ENCODE measurements around the gene APBA2. TPM values are rescaled to one million over a fixed set of nuclear protein-coding genes. Genes with fewer than 3 reads are reported as not detected.

The APBA2 gene
- total and polyA plus RNA-seq, 2 of the 13 experiments (the other 11 are each of a cell fraction or from before 2014, with no cell fraction given) = 0.62 to 2.3 TPM

GRCh38 chr15:28901587-28901980, 15.8 kb downstream of the APBA2 start:
- ChIA-PET CTCF (ENCODE audit: low intra/inter-chr PET ratio, low total read pairs) (no interaction called here), POLR2A (no interaction called here)
- no peak for FAIRE-seq
- BruUV-seq (replicated peaks) = no TSS peak
- no peaks in the 10 kb centered on the region for H4K20me1 ChIP-seq (ENCODE audit: insufficient read depth, low read length)
- no peak overlapping the region for H3K4me3 ChIP-seq (replicated peaks in 1 of 3; ENCODE audit: insufficient read depth in 1 of 3, low read depth in 2 of 3, low read length in 3 of 3)
- H3K36me3 ChIP-seq (replicated peaks in 1 of 2; ENCODE audit: control insufficient read depth in 1 of 2, insufficient read depth in 2 of 2, low read length in 2 of 2) = no peaks in the 10 kb centered on the region
- no peak for DNase-seq (ENCODE audit: low spot score)
- 5% methylated on average over 3 of the region's 7 CpGs for WGBS (ENCODE audit: low lambda C conversion rate)
- no peak for TF ChIP-seq SOX5 (CRISPR knock-in tag; IDR thresholded peaks at IDR 0.05; ENCODE audit: borderline replicate concordance)
- no peak for TF ChIP-seq KDM3A (CRISPR knock-in tag; IDR thresholded peaks at IDR 0.05; ENCODE audit: low read depth)
- no peak for TF ChIP-seq ATM (IDR thresholded peaks at IDR 0.05; ENCODE audit: borderline replicate concordance)
- TF ChIP-seq ARNT (IDR thresholded peaks at IDR 0.05) = no peak
- no peak for ATAC-seq
- no peak overlapping the region for H3K9ac ChIP-seq (ENCODE audit: insufficient read depth, low read depth, low read length)
- in situ Hi-C loops (cut with HindIII; ENCODE audit: extremely low pct_ligation_motif_present, low pct_unique_long_range_greater_than_20kb) (no loop called here), intact Hi-C loops (cut with micrococcal nuclease; ENCODE audit: unreplicated experiment) (no loop called here)
- H2AFZ ChIP-seq (ENCODE audit: low read length) = no peak overlapping the region
- no peaks in the 10 kb centered on the region for H3K79me2 ChIP-seq (ENCODE audit: insufficient read depth, low read length)
- 0 out of 5 replicates have a peak, but pooled peaks cover 0 to 3% of the 10 kb centered on the region in 2 experiments for H3K27me3 ChIP-seq (ENCODE audit: control insufficient read depth in 1 of 2, insufficient read depth in 2 of 2, low read length in 2 of 2)
- H3K4me2 ChIP-seq (ENCODE audit: low read depth, low read length) = no peak overlapping the region
- no peak overlapping the region for H3K27ac ChIP-seq (ENCODE audit: extremely low read length, insufficient read depth, low read length)
- no peaks in the 10 kb centered on the region for H3K9me3 ChIP-seq (ENCODE audit: low read length)
- H3K4me1 ChIP-seq (ENCODE audit: insufficient read depth, low read length) = no peaks in the 10 kb centered on the region

GRCh38 chr15:28901987-28902745, 16.4 kb downstream of the APBA2 start:
- no peak for FAIRE-seq
- 0 out of 5 replicates have a peak, but pooled peaks cover 0 to 3% of the 10 kb centered on the region in 2 experiments for H3K27me3 ChIP-seq (ENCODE audit: control insufficient read depth in 1 of 2, insufficient read depth in 2 of 2, low read length in 2 of 2)
- in situ Hi-C loops (cut with HindIII; ENCODE audit: extremely low pct_ligation_motif_present, low pct_unique_long_range_greater_than_20kb) = no loop called here
- no peak overlapping the region for H2AFZ ChIP-seq (ENCODE audit: low read length)
- peak; percentile 44; the same call in 2 of the 3 replicates for ATAC-seq
- no TSS peak for BruUV-seq (replicated peaks)
- TF ChIP-seq HOXA3 (CRISPR knock-in tag; IDR thresholded peaks at IDR 0.05) = no peak
- no peak for TF ChIP-seq KDM1A (CRISPR knock-in tag; IDR thresholded peaks at IDR 0.05)
- no peak for TF ChIP-seq ZNF136 (CRISPR knock-in tag; IDR thresholded peaks at IDR 0.05; ENCODE audit: low read depth)
- TF ChIP-seq CTCF (CRISPR knock-in tag; IDR thresholded peaks at IDR 0.05) = 0 out of 2 replicates have a peak, but pooled peaks have one; percentile 14
- no peak for DNase-seq (ENCODE audit: low spot score)
- WGBS (ENCODE audit: low lambda C conversion rate) = 67% methylated on average over 13 of the region's 14 CpGs
- no peaks in the 10 kb centered on the region for H3K36me3 ChIP-seq (replicated peaks in 1 of 2; ENCODE audit: control insufficient read depth in 1 of 2, insufficient read depth in 2 of 2, low read length in 2 of 2)
- H3K9me3 ChIP-seq (ENCODE audit: low read length) = no peaks in the 10 kb centered on the region
- no peak overlapping the region for H3K4me2 ChIP-seq (ENCODE audit: low read depth, low read length)
- no peak overlapping the region for H3K27ac ChIP-seq (ENCODE audit: extremely low read length, insufficient read depth, low read length)
- no peaks in the 10 kb centered on the region for H3K79me2 ChIP-seq (ENCODE audit: insufficient read depth, low read length)
- H3K4me1 ChIP-seq (ENCODE audit: insufficient read depth, low read length) = no peaks in the 10 kb centered on the region
- ChIA-PET POLR2A (no interaction called here), CTCF (ENCODE audit: low intra/inter-chr PET ratio, low total read pairs) (no interaction called here)
- intact Hi-C loops (cut with micrococcal nuclease; ENCODE audit: unreplicated experiment) = no loop called here
- no peak overlapping the region for H3K9ac ChIP-seq (ENCODE audit: insufficient read depth, low read depth, low read length)
- no peak overlapping the region for H3K4me3 ChIP-seq (replicated peaks in 1 of 3; ENCODE audit: insufficient read depth in 1 of 3, low read depth in 2 of 3, low read length in 3 of 3)
- H4K20me1 ChIP-seq (ENCODE audit: insufficient read depth, low read length) = no peaks in the 10 kb centered on the region

All from HepG2 (cell line).